Mesothelial cell of epicardium (in vitro differentiated cells): ENCODE data around the gene S100A12. TPM values are rescaled to one million over a fixed set of nuclear protein-coding genes. Genes with fewer than 3 reads are reported as not detected.

Experiments used
- DNase-seq, 2 experiments: peaks; one replicate each; pipeline ENCODE4 v3.0.0; 2021; ENCODE audit warnings: low spot score in 2 of 2; ENCODE audit not compliant: unreplicated experiment in 2 of 2
- H3K27ac Mint-ChIP-seq: 2 replicates; pipeline ENCODE4 v1.8.0; 2021; ENCODE audit warnings: mixed read lengths
- H3K27me3 Mint-ChIP-seq: 2 replicates; pipeline ENCODE4 v1.8.0; 2021; ENCODE audit warnings: low read depth, mixed read lengths
- H3K36me3 Mint-ChIP-seq: 2 replicates; pipeline ENCODE4 v1.8.0; 2021; ENCODE audit warnings: mixed read lengths
- H3K4me1 Mint-ChIP-seq: 2 replicates; pipeline ENCODE4 v1.8.0; 2021; ENCODE audit warnings: mixed read lengths
- H3K4me3 Mint-ChIP-seq: 2 replicates; pipeline ENCODE4 v1.8.0; 2021; ENCODE audit warnings: mild to moderate bottlenecking, moderate library complexity, mixed read lengths
- H3K9me3 Mint-ChIP-seq: 2 replicates; pipeline ENCODE4 v1.8.0; 2021; ENCODE audit warnings: mixed read lengths
- total RNA-seq: library from RNA; stranded (reverse); gene quantifications from 3 replicates; pipeline ENCODE4 v1.2.1, GENCODE V29; 2021
- TF ChIP-seq, protein P1 (sequence below): fragments of 200-600 bp; sonication (generic); IDR thresholded peaks from one replicate; pipeline ENCODE4 v1.5.0; 2021; ENCODE audit warnings: antibody characterized with exemption; ENCODE audit not compliant: unreplicated experiment

Gene S100A12
- total RNA-seq, 1 donor from 2014 or later, result not detected

DNA sequence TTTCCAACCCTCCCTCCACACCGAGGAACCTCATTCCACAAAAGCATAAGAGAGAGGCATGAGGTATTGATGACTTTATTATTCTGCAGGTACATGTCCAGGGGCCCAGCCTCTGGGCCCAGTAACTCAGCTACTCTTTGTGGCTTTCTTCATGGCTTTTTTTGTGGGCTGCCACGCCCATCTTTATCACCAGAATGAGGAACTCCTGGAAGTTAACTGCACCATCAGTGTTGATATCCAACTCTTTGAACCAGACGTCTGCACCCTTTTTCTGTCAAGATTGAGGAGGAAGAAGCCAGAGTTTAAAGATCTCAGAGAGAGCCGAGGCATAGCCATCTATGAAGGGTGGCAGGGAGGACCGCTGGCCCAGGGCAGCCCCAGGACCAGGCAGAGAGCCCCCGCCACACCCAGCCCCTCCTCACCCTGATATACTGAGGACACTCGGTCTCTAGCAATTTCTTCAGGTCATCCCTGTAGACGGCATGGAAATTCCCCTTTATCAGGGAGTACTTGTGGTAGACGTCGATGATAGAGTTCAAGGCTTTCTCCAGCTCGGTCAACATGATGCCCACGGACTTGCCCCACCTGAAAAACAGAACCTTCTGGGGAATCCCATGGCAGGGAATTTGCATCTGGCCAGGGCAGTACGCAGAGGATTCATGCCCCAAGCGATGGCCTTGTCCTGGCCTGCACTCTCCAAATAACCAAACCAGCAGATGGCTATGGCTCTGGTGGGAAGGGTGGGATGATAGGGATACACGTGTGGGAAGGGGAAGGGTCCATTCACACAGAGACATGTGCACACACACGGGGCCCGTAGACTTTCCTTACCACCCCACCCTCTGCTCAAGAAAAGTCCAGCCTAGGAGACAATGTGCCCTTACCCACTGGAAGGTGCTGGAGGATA lies 14.8 kb upstream of the S100A12 start:
- DNase-seq, result no peak
- Mint-ChIP-seq H3K36me3 (no peaks in the 10 kb centered on the region), H3K4me1 (no peaks in the 10 kb centered on the region), H3K4me3 (no peak overlapping the region), H3K9me3 (no peaks in the 10 kb centered on the region), H3K27ac (no peak overlapping the region), H3K27me3 (peaks cover 44% of the 10 kb centered on the region)
- TF ChIP-seq, protein P1, sequence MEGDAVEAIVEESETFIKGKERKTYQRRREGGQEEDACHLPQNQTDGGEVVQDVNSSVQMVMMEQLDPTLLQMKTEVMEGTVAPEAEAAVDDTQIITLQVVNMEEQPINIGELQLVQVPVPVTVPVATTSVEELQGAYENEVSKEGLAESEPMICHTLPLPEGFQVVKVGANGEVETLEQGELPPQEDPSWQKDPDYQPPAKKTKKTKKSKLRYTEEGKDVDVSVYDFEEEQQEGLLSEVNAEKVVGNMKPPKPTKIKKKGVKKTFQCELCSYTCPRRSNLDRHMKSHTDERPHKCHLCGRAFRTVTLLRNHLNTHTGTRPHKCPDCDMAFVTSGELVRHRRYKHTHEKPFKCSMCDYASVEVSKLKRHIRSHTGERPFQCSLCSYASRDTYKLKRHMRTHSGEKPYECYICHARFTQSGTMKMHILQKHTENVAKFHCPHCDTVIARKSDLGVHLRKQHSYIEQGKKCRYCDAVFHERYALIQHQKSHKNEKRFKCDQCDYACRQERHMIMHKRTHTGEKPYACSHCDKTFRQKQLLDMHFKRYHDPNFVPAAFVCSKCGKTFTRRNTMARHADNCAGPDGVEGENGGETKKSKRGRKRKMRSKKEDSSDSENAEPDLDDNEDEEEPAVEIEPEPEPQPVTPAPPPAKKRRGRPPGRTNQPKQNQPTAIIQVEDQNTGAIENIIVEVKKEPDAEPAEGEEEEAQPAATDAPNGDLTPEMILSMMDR, result no peak

DNA sequence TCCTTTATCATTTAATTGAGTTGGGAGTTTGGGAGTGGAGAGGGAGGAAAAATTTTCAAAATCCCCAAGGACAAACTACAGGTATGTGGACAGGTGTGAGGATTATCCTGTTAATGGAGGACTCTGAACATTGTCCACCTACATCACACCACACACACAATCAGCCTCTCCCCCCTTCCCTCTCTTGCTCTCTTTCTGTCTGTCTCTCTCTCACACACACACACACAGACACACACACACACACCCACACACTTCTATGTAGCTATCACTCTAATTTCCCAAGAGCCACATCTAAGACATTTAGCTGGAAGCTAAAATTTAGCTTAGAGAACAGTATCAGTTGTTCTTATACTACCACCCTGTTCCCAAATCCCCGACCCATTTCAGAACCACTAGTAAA lies 14.0 kb upstream of the S100A12 start:
- H3K27ac Mint-ChIP-seq, result no peak overlapping the region
- TF ChIP-seq, protein P1, result no peak
- H3K9me3 Mint-ChIP-seq, result no peaks in the 10 kb centered on the region
- DNase-seq, result no peak
- no peaks in the 10 kb centered on the region for H3K4me1 Mint-ChIP-seq
- H3K36me3 Mint-ChIP-seq, result no peaks in the 10 kb centered on the region
- H3K4me3 Mint-ChIP-seq, result no peak overlapping the region
- H3K27me3 Mint-ChIP-seq, result peaks cover 42% of the 10 kb centered on the region

DNA sequence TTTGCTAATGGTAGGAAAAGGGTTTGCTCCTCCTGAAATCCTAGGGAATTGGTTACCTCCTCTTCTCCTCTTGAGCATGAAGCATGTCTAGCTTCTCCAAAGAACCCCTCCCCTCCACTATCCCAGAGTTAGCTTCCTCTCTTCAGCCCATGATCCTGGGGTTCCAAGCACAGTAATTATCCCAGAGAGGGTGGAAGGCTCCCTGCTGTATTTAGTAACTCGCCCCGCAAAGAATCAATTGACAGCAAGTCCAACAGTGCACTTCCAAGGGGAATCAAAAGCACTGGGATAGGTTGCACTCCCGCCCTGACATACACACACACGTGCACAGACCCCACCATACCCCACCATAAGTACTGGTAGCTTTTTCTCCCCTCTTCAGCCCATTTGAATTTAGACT lies 12.4 kb upstream of the S100A12 start:
- Mint-ChIP-seq H3K36me3 (no peaks in the 10 kb centered on the region), H3K9me3 (peaks cover under 1% of the 10 kb centered on the region), H3K4me1 (no peaks in the 10 kb centered on the region), H3K27me3 (peaks cover 46% of the 10 kb centered on the region), H3K4me3 (no peak overlapping the region), H3K27ac (no peak overlapping the region)
- TF ChIP-seq, protein P1, result no peak
- DNase-seq, result no peak

DNA sequence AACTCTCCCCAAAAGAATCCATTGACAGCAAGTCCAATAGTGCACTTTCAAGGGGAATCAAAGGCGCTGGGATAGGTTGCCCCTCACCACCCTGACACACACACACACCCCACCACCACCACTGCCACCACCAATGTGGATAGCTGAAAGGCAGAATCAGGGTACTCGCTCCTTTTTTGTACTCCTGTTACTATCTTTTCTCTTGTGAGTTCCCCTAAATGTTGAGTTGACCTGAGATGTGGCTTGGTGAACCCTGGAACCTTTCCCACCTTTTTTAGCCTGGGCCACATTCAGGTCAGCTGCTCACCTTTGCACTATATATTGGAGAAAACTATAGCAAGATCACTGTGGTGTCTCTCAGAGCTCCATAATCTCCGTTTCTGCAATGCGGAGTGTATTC lies 11.6 kb upstream of the S100A12 start:
- H3K27me3 Mint-ChIP-seq, result peaks cover 46% of the 10 kb centered on the region
- no peak for DNase-seq
- TF ChIP-seq, protein P1, result no peak

DNA sequence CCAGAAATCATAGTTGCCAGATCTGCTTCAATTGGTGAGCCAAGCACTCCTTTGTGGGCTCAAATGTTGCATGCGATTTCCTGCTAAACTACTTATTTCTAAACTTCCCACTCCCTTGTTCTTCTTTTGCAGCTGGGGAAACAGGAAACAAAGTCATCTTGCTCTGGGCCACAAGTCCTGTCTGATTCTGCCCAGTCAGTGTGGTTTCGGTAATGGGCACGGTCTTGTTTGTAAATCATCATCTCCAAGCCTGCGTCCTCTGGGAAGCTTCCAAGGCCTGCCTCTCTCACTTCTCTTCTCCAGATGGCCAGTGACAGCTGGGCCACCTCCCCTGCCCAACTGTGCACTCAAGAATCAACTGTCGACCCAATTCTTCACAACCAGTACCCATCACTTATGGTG lies 11.1 kb upstream of the S100A12 start:
- TF ChIP-seq, protein P1, result no peak
- H3K4me1 Mint-ChIP-seq, result no peaks in the 10 kb centered on the region
- peaks cover 13% of the 10 kb centered on the region for H3K9me3 Mint-ChIP-seq
- H3K27ac Mint-ChIP-seq, result no peak overlapping the region
- no peak for DNase-seq
- H3K27me3 Mint-ChIP-seq, result peaks cover 46% of the 10 kb centered on the region
- H3K36me3 Mint-ChIP-seq, result no peaks in the 10 kb centered on the region
- no peak overlapping the region for H3K4me3 Mint-ChIP-seq

More for the DNA sequence above, 11.6 kb upstream of the S100A12 start:
- Mint-ChIP-seq H3K4me3 (no peak overlapping the region), H3K4me1 (no peaks in the 10 kb centered on the region), H3K36me3 (no peaks in the 10 kb centered on the region), H3K9me3 (peaks cover 8% of the 10 kb centered on the region), H3K27ac (no peak overlapping the region)
